Panc1 (cell line): ENCODE measurements around the gene ICE2. TPM values are rescaled to one million over a fixed set of nuclear protein-coding genes. Genes with fewer than 3 reads are reported as not detected.

Experiments
- ATAC-seq: fragments of 200-7000 bp; cut with Tn5 transposase; 2 replicates; pipeline ENCODE4 v1.9.1; 2020; ENCODE audit warnings: mild to moderate bottlenecking, moderate library complexity
- BruUV-seq: library from RNA; stranded (reverse); fragments of 400-500 nt; replicated peaks from 2 replicates; lab custom pipeline; 2021; lab: Mats Ljungman, UMichigan
- CTCF ChIA-PET: fragments of 300-600 bp; sonication (Branson Sonifier 250); formaldehyde crosslinking; loops from one replicate; lab custom pipeline; 2022; ENCODE audit warnings: antibody characterized with exemption; lab: Charles Lee
- POLR2A ChIA-PET: fragments of 300-600 bp; sonication (Branson Sonifier 250); formaldehyde crosslinking; loops from one replicate; lab custom pipeline; 2022; ENCODE audit warnings: antibody characterized with exemption; lab: Charles Lee
- DNase-seq: peaks from one replicate; pipeline ENCODE4 v3.0.0-alpha.2; 2010; ENCODE audit warnings: low read depth, low spot score
- H3K27ac ChIP-seq: 2 replicates; pipeline ENCODE4 v1.5.1; 2011; ENCODE audit warnings: mild to moderate bottlenecking, low read length, inconsistent platforms
- H3K27me3 ChIP-seq: fragments of 200-500 bp; sonication (Bioruptor generic); 2 replicates; pipeline ENCODE4 v1.6.0; 2014; ENCODE audit warnings: low read length, inconsistent platforms; ENCODE audit not compliant: control insufficient read depth, insufficient read depth
- H3K36me3 ChIP-seq: fragments of 200-500 bp; sonication (Bioruptor generic); 2 replicates; pipeline ENCODE4 v1.5.1; 2014; ENCODE audit warnings: inconsistent platforms, mild to moderate bottlenecking, low read length, moderate library complexity; ENCODE audit not compliant: control insufficient read depth, insufficient read depth
- H3K4me1 ChIP-seq: 2 replicates; pipeline ENCODE4 v1.5.1; 2011; ENCODE audit warnings: inconsistent platforms, mild to moderate bottlenecking, low read length, moderate library complexity; ENCODE audit not compliant: control insufficient read depth, insufficient read depth
- H3K4me3 ChIP-seq, 2 experiments: 2 replicates each; pipeline ENCODE4 v1.5.1; 2011 to 2012; ENCODE audit warnings: low read depth in 2 of 2, low read length in 2 of 2, mild to moderate bottlenecking in 2 of 2, inconsistent platforms in 1 of 2, moderate library complexity in 1 of 2
- H3K9me3 ChIP-seq: fragments of 200-500 bp; sonication (Bioruptor generic); 2 replicates; pipeline ENCODE4 v1.5.1; 2014; ENCODE audit warnings: low read depth, mild to moderate bottlenecking, inconsistent platforms, low read length, moderate library complexity; ENCODE audit not compliant: control insufficient read depth, insufficient read depth
- POLR2AphosphoS5 ChIP-seq: IDR thresholded peaks from 2 replicates; pipeline ENCODE4 v1.6.1; 2012; ENCODE audit warnings: mild to moderate bottlenecking, low read depth, low read length, moderate library complexity
- SIN3A ChIP-seq: IDR thresholded peaks from 2 replicates; pipeline ENCODE4 v1.6.1; 2012; ENCODE audit warnings: low read depth, mild to moderate bottlenecking, low read length, moderate library complexity, borderline replicate concordance; ENCODE audit not compliant: insufficient read depth
- TCF7L2 ChIP-seq: IDR thresholded peaks from 2 replicates; pipeline ENCODE4 v1.6.1; 2011; ENCODE audit warnings: mild to moderate bottlenecking, low read depth, low read length, inconsistent platforms
- in situ Hi-C: cut with HindIII; loops from 2 replicates; pipeline ENCODE4 v1.10.0; 2016; ENCODE audit warnings: low sequenced_read_pairs, low pct_unique_long_range_greater_than_20kb
- intact Hi-C: fragments of 100-400 bp; cut with micrococcal nuclease; formaldehyde crosslinking; loops from one replicate; pipeline ENCODE4 v1.10.0; 2022; ENCODE audit not compliant: unreplicated experiment
- total RNA-seq: library from RNA; stranded (reverse); gene quantifications from one replicate; pipeline ENCODE4 v1.2.1, GENCODE V29; 2021; ENCODE audit not compliant: unreplicated experiment
- TF ChIP-seq, protein P1 (sequence below): fragments of 450-650 bp; IDR thresholded peaks from 2 replicates; pipeline ENCODE4 v1.5.1; 2017; ENCODE audit warnings: mild to moderate bottlenecking

The ICE2 gene
- total RNA-seq, 1 experiment from 2014 or later = 66.2 TPM

GRCh38 chr15:60382773-60383674, 95.9 kb downstream of the ICE2 start:
- ChIA-PET POLR2A (interaction anchor here (0.6 to 1.1 kb wide), 2 partner anchors 10 to 15 kb away, joined by 3 read pairs; no protein-coding TSS in a partner anchor), CTCF (interaction anchor here (0.9 kb wide), 1 partner anchor 24 kb away, joined by 4 read pairs; no protein-coding TSS in a partner anchor)
- Histone ChIP-seq H3K4me3 (no peak overlapping the region), H3K4me1 (peaks cover 99% of the 10 kb centered on the region), H3K9me3 (no peaks in the 10 kb centered on the region), H3K27me3 (no peaks in the 10 kb centered on the region), H3K27ac (peak overlapping the region; percentile 100), H3K36me3 (peaks cover 49% of the 10 kb centered on the region)
- in situ Hi-C loops = no loop called here
- TF ChIP-seq, protein P1, sequence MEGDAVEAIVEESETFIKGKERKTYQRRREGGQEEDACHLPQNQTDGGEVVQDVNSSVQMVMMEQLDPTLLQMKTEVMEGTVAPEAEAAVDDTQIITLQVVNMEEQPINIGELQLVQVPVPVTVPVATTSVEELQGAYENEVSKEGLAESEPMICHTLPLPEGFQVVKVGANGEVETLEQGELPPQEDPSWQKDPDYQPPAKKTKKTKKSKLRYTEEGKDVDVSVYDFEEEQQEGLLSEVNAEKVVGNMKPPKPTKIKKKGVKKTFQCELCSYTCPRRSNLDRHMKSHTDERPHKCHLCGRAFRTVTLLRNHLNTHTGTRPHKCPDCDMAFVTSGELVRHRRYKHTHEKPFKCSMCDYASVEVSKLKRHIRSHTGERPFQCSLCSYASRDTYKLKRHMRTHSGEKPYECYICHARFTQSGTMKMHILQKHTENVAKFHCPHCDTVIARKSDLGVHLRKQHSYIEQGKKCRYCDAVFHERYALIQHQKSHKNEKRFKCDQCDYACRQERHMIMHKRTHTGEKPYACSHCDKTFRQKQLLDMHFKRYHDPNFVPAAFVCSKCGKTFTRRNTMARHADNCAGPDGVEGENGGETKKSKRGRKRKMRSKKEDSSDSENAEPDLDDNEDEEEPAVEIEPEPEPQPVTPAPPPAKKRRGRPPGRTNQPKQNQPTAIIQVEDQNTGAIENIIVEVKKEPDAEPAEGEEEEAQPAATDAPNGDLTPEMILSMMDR = no peak
- TF ChIP-seq SIN3A (no peak), POLR2AphosphoS5 (no peak; the same call in 1 of the 2 replicates), TCF7L2 (no peak)
- DNase-seq (no peak), ATAC-seq (no peak)
- BruUV-seq = no TSS peak
- intact Hi-C loops = no loop called here

DNA sequence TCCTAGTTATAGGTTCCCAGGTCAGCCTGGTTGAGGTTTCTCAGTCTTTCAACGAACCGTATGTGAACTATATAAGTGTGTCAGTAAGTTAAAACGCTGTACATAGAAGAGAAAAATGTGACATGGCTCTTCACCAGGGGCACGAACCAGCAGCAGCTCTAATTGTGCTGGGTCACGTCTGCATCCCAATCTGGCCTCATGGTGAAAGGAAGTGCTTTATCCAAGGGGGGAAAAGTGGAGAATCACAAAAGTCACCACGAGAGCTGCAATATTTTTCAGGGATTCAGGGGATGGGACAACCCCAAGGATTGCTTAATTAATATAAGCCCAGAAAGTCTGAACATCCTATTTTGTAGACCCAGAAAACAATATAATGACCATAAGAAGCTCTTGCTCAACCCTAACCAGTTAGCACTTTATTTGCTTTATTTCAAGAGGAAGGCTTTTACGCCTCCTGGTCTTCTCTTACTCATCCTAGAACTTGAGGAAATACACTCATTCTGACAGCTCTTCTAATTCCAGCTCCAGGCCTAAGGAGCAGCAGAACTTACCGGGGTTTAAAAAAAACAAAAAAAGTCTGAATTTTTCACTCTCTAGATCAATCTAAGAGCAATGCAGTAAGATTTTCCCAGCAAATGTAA, 97.7 kb downstream of the ICE2 start:
- Histone ChIP-seq H3K4me1 (peaks cover 99% of the 10 kb centered on the region), H3K4me3 (no peak overlapping the region), H3K9me3 (no peaks in the 10 kb centered on the region), H3K27me3 (no peaks in the 10 kb centered on the region), H3K36me3 (peaks cover 54% of the 10 kb centered on the region), H3K27ac (peak overlapping the region; percentile 100)
- no peak for ATAC-seq
- BruUV-seq = TSS peak; percentile 0
- DNase-seq = no peak
- CTCF ChIA-PET = interaction anchor here (0.6 kb wide), 1 partner anchor 38 kb away, joined by 3 read pairs; no protein-coding TSS in a partner anchor
- TF ChIP-seq TCF7L2 (no peak), POLR2AphosphoS5 (peak; percentile 67), SIN3A (no peak)
- in situ Hi-C loops (no loop called here), intact Hi-C loops (no loop called here)
- POLR2A ChIA-PET = interaction anchor here (0.5 to 1.2 kb wide), 2 partner anchors 9 to 124 kb away, joined by 3 to 22 read pairs; no protein-coding TSS in a partner anchor

DNA sequence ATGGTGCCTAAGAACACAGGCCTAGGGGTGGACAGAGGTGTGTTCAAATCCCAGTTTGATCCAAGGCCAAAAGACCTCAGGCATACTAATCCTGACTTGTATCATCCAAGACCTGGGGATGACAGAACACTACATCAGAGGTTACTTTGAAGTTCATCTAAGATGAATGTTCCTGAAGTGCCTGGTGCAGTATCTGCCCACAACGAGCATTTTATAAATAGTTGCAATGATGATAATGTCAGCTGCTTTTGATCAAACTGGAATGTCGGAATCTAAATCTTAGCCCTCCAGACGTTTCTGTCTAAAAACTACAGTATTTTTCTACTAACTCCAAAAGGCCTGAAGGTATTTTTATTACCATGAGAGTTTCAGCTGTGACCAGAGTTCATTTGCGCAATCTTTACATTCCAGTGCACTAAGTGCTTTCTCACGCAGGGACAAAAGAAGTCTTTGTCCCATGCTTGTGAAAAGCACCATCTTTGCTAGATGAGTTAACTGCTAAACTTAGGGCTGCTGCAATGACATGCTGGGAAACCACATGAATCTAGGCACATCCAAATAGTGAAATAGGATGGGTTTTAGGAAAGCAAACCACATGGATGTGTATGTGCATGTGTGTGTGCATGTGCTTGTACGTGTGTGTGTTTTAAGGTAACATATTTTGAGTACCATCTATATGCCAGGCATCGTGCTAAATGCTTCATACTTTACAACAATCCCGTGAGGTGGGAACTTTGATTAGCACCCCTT, 99.2 kb downstream of the ICE2 start:
- Histone ChIP-seq H3K4me1 (peaks cover 99% of the 10 kb centered on the region), H3K4me3 (no peak overlapping the region), H3K36me3 (peaks cover 49% of the 10 kb centered on the region), H3K9me3 (no peaks in the 10 kb centered on the region), H3K27me3 (no peaks in the 10 kb centered on the region), H3K27ac (peak overlapping the region; percentile 100)
- TSS peak; percentile 0 for BruUV-seq
- DNase-seq (no peak), ATAC-seq (peak; percentile 54)
- TF ChIP-seq POLR2AphosphoS5 = peak; percentile 93
- peak; percentile 95 for TF ChIP-seq TCF7L2
- TF ChIP-seq SIN3A = no peak
- in situ Hi-C loops (no loop called here), intact Hi-C loops (no loop called here)
- CTCF ChIA-PET = no interaction called here
- POLR2A ChIA-PET = interaction anchor here (0.7 to 1.2 kb wide), 2 partner anchors 100 to 125 kb away, joined by 3 to 22 read pairs; no protein-coding TSS in a partner anchor
